B cell (primary cell): ENCODE measurements around the gene LIN52. TPM values are rescaled to one million over a fixed set of nuclear protein-coding genes. Genes with fewer than 3 reads are reported as not detected.

Source experiments
- ATAC-seq: fragments of 200-7000 bp; cut with Tn5 transposase; one replicate; pipeline ENCODE4 v1.10.0; 2021; ENCODE audit warnings: low read depth, mild to moderate bottlenecking, moderate number of reproducible peaks, moderate library complexity
- CTCF ChIA-PET: fragments of 350-600 bp; sonication (Branson Sonifier 250); formaldehyde crosslinking; loops from one replicate; lab custom pipeline; 2021; ENCODE audit warnings: antibody characterized with exemption, inconsistent platforms; lab: Charles Lee
- POLR2A ChIA-PET: fragments of 350-600 bp; sonication (Branson Sonifier 250); formaldehyde crosslinking; loops from one replicate; lab custom pipeline; 2021; ENCODE audit warnings: antibody characterized with exemption; lab: Charles Lee
- DNase-seq: peaks from one replicate; pipeline ENCODE4 v3.0.0; 2013
- H2AFZ ChIP-seq: 2 replicates; pipeline ENCODE4 v1.6.1; 2012; ENCODE audit warnings: mild to moderate bottlenecking, low read depth, low read length; ENCODE audit not compliant: insufficient read depth, poor library complexity, severe bottlenecking
- H3K27ac ChIP-seq, 2 donors: 1 replicate in 1 of 2; 2 replicates in 1 of 2; pipeline ENCODE4 v1.5.1; 2012 to 2013; ENCODE audit warnings: low read length in 2 of 2, mild to moderate bottlenecking in 2 of 2, moderate library complexity in 1 of 2
- H3K27me3 ChIP-seq, 4 experiments: fragments of 200-600 bp in 1 of 4; sonication (generic) in 1 of 4; replicated peaks in 1 of 4; 1 replicate in 2 of 4; 2 replicates in 2 of 4; pipeline versions ENCODE4 v1.6.1 to v1.7.0; 2013 to 2016; ENCODE audit warnings: low read length in 3 of 4, mild to moderate bottlenecking in 2 of 4, mixed read lengths in 1 of 4, moderate library complexity in 1 of 4; ENCODE audit not compliant: insufficient read depth in 4 of 4, control insufficient read depth in 3 of 4; ENCODE audit errors: control extremely low read depth in 1 of 4
- H3K36me3 ChIP-seq, 2 experiments: replicated peaks in 1 of 2; 1 replicate in 1 of 2; 2 replicates in 1 of 2; pipeline versions ENCODE4 v1.6.1 to v1.7.1; 2013; ENCODE audit warnings: low read length in 1 of 2; ENCODE audit not compliant: insufficient read depth in 2 of 2, control insufficient read depth in 1 of 2; ENCODE audit errors: control extremely low read depth in 1 of 2, extremely low read depth in 1 of 2
- H3K4me1 ChIP-seq, 2 donors: fragments of 200-600 bp in 1 of 2; sonication (generic) in 1 of 2; 1 replicate in 1 of 2; 2 replicates in 1 of 2; pipeline versions ENCODE4 v1.5.1 to v1.6.1; 2013 to 2017; ENCODE audit warnings: low read length in 2 of 2; ENCODE audit not compliant: control insufficient read depth in 2 of 2, insufficient read depth in 2 of 2
- H3K4me2 ChIP-seq: replicated peaks from 2 replicates; pipeline ENCODE3; 2012; ENCODE audit warnings: mild to moderate bottlenecking, low read depth, low read length; ENCODE audit not compliant: poor library complexity, severe bottlenecking
- H3K4me3 ChIP-seq, 5 experiments: fragments of 200-600 bp in 1 of 5; sonication (generic) in 1 of 5; 1 replicate in 3 of 5; 2 replicates in 2 of 5; pipeline versions ENCODE4 v1.5.1 to v1.7.0; 2011 to 2016; ENCODE audit warnings: low read length in 4 of 5, mild to moderate bottlenecking in 4 of 5, low read depth in 2 of 5, control low read depth in 1 of 5, moderate library complexity in 1 of 5; ENCODE audit not compliant: insufficient read depth in 1 of 5; ENCODE audit errors: control extremely low read depth in 1 of 5, extremely low read depth in 1 of 5
- H3K79me2 ChIP-seq: fragments of 200-600 bp; sonication (generic); one replicate; pipeline ENCODE4 v1.6.0; 2016; ENCODE audit warnings: low read length; ENCODE audit not compliant: control insufficient read depth, insufficient read depth
- H3K9ac ChIP-seq: fragments of 200-600 bp; sonication (generic); 2 replicates; pipeline ENCODE4 v1.6.1; 2017; ENCODE audit warnings: mild to moderate bottlenecking, low read length, moderate library complexity
- H3K9me3 ChIP-seq, 3 donors: one replicate each; pipeline versions ENCODE4 v1.6.1 to v1.7.1; 2013; ENCODE audit warnings: low read length in 2 of 3; ENCODE audit not compliant: control insufficient read depth in 2 of 3, insufficient read depth in 1 of 3; ENCODE audit errors: control extremely low read depth in 1 of 3
- H4K20me1 ChIP-seq: 2 replicates; pipeline ENCODE4 v1.6.0; 2012; ENCODE audit warnings: mild to moderate bottlenecking, low read length; ENCODE audit not compliant: insufficient read depth, control insufficient read depth, poor library complexity, severe bottlenecking
- H3K27ac Mint-ChIP-seq: one replicate; pipeline ENCODE4 v1.8.0; 2021; ENCODE audit warnings: mixed read lengths
- H3K27me3 Mint-ChIP-seq: one replicate; pipeline ENCODE4 v1.8.0; 2021; ENCODE audit warnings: mixed read lengths
- H3K4me1 Mint-ChIP-seq: one replicate; pipeline ENCODE4 v1.8.0; 2021; ENCODE audit warnings: mixed read lengths
- H3K4me3 Mint-ChIP-seq: one replicate; pipeline ENCODE4 v1.8.0; 2021; ENCODE audit warnings: mixed read lengths
- H3K9me3 Mint-ChIP-seq: one replicate; pipeline ENCODE4 v1.8.0; 2022; ENCODE audit warnings: mixed read lengths; ENCODE audit not compliant: insufficient read depth
- EZH2 ChIP-seq: IDR thresholded peaks from 2 replicates; pipeline ENCODE4 v1.6.1; 2012; ENCODE audit warnings: borderline replicate concordance, low read depth, mild to moderate bottlenecking, moderate library complexity, low read length; ENCODE audit not compliant: insufficient read depth, poor library complexity, severe bottlenecking
- WGBS: methylation state at CpG from one replicate; pipeline ENCODE4 v1.1.5; 2013; ENCODE audit warnings: missing lambda C conversion rate; ENCODE audit not compliant: insufficient coverage; 5-methylcytosine and 5-hydroxymethylcytosine counted together
- intact Hi-C: fragments of 100-400 bp; cut with micrococcal nuclease; formaldehyde crosslinking; loops from one replicate; pipeline ENCODE4 v1.10.0; 2022
- polyA plus RNA-seq: library from polyadenylated mRNA; depleted of rRNA; stranded (reverse); fragments of >200 nt; gene quantifications from 2 replicates; pipeline ENCODE4 v1.2.3, GENCODE V29; 2012
- total RNA-seq, 2 donors: library from RNA; stranded (reverse); fragments of 120-200 nt in 1 of 2; gene quantifications; 1 replicate in 1 of 2; 2 replicates in 1 of 2; pipeline versions ENCODE4 v1.2.3 to v1.2.4, GENCODE V29; 2013 to 2022
- TF ChIP-seq, protein P1 (sequence below): fragments of 200-600 bp; IDR thresholded peaks from one replicate; pipeline ENCODE4 v1.8.0; 2022; ENCODE audit warnings: antibody characterized with exemption, mild to moderate bottlenecking

LIN52 gene
- total and polyA plus RNA-seq, 2 donors (not counting 1 experiment from before 2014, with no cell fraction given): 3.9 to 13.1 TPM

DNA sequence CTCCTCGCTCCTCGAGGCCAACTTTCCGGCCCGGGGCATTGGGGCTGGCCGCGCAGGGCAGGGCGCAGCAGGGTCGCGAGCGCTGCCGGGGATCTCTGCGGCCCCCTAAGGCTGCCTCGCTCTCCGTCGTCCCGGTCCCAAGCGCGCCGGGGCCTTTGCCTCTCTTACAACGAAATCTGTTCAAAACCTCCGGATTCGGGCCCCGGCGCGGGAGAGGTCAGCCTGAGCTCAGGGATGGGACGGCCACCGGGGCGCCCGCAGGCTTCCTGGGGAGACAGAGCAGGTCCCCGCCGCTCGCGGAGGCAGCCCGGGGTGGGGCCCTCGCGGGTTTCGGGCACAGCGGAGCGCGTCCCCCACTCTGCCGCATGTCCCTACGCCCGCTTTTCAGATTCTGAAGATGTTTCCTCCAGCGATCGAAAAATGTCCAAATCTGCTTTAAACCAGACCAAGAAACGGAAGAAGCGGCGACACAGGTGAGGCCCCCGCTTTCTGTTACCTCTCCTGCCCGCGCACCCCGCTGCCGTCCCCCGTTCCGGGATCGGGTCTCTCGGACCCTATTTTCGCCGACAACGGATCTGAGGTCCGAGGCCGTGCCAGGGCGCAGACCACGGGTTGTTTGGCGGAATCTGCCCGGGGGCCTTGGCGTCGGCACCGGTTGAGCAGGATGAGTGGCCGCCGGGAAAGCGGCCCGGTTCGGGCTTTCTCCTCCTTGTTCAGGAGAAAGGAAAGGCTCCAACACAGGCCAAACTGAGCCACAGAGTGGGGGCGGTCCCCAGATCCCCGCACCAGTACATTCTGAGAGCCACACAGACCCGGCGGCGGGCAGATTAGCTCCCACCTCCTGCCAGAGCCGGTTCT, 156.3 kb downstream of the LIN52 start:
- peak overlapping the region; percentile 55 for H3K9ac ChIP-seq
- intact Hi-C loops: no loop called here
- Mint-ChIP-seq H3K4me1 (peaks cover 25% of the 10 kb centered on the region), H3K27me3 (peaks cover 67% of the 10 kb centered on the region), H3K27ac (no peak overlapping the region), H3K9me3 (no peaks in the 10 kb centered on the region), H3K4me3 (peak overlapping the region; percentile 73)
- H3K27ac ChIP-seq: no peak overlapping the region
- H2AFZ ChIP-seq: peak overlapping the region; percentile 51
- H3K4me1 ChIP-seq: peaks cover 27 to 32% of the 10 kb centered on the region in 2 donors
- TF ChIP-seq, protein P1, sequence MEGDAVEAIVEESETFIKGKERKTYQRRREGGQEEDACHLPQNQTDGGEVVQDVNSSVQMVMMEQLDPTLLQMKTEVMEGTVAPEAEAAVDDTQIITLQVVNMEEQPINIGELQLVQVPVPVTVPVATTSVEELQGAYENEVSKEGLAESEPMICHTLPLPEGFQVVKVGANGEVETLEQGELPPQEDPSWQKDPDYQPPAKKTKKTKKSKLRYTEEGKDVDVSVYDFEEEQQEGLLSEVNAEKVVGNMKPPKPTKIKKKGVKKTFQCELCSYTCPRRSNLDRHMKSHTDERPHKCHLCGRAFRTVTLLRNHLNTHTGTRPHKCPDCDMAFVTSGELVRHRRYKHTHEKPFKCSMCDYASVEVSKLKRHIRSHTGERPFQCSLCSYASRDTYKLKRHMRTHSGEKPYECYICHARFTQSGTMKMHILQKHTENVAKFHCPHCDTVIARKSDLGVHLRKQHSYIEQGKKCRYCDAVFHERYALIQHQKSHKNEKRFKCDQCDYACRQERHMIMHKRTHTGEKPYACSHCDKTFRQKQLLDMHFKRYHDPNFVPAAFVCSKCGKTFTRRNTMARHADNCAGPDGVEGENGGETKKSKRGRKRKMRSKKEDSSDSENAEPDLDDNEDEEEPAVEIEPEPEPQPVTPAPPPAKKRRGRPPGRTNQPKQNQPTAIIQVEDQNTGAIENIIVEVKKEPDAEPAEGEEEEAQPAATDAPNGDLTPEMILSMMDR: no peak
- peak; percentile 94 for TF ChIP-seq EZH2
- ATAC-seq: peak; percentile 28
- H3K79me2 ChIP-seq: no peaks in the 10 kb centered on the region
- no peaks in the 10 kb centered on the region for H3K36me3 ChIP-seq
- POLR2A ChIA-PET: no interaction called here
- H3K4me2 ChIP-seq: peak overlapping the region; percentile 83
- peak; percentile 59 for DNase-seq
- CTCF ChIA-PET: interaction anchor here (1.2 kb wide), 1 partner anchor 10 kb away, joined by 5 read pairs; no protein-coding TSS in a partner anchor
- peak overlapping the region in 4 of 5 experiments; percentile 1 to 60 (median 26) for H3K4me3 ChIP-seq
- peaks cover 0 to 21% (median 0%) of the 10 kb centered on the region in 3 donors for H3K9me3 ChIP-seq
- peaks cover 2 to 91% (median 59%) of the 10 kb centered on the region in 4 experiments for H3K27me3 ChIP-seq
- 5% methylated on average over 79 of the region's 80 CpGs for WGBS
- H4K20me1 ChIP-seq: no peaks in the 10 kb centered on the region

DNA sequence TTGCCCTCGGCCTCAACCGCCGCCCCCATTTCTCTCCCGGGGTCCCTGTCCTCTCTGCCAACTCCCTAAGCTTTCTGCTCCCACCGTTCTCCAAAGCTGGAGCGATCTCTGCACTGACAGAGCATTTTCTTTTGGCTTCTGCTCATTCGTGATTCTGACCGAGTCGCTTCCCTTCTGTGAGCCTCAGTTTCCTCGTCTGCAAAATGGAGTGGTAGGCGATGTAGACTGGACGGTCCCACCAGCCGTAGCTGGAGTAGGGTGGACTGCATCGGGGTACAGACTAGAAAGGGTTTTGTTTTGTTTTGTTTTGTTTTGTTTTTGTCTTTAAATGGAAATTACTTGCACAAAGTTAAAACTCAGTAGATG, 156.9 kb downstream of the LIN52 start:
- Histone ChIP-seq H3K36me3 (no peaks in the 10 kb centered on the region), H2AFZ (peak overlapping the region; percentile 51), H3K27me3 (peaks cover 2 to 95% (median 61%) of the 10 kb centered on the region in 4 experiments), H3K4me3 (peak overlapping the region in 3 of 5 experiments; percentile 1 to 60 (median 42)), H3K27ac (no peak overlapping the region), H3K79me2 (no peaks in the 10 kb centered on the region), H3K4me1 (peaks cover 27 to 32% of the 10 kb centered on the region in 2 donors), H4K20me1 (no peaks in the 10 kb centered on the region), H3K9ac (peak overlapping the region; percentile 55), H3K9me3 (peaks cover 0 to 21% (median 0%) of the 10 kb centered on the region in 3 donors), H3K4me2 (peak overlapping the region; percentile 83)
- Mint-ChIP-seq H3K9me3 (no peaks in the 10 kb centered on the region), H3K27ac (no peak overlapping the region), H3K4me1 (peaks cover 25% of the 10 kb centered on the region), H3K4me3 (peak overlapping the region; percentile 73), H3K27me3 (peaks cover 70% of the 10 kb centered on the region)
- POLR2A ChIA-PET: no interaction called here
- TF ChIP-seq EZH2: no peak
- TF ChIP-seq, protein P1: no peak
- DNase-seq (no peak), ATAC-seq (no peak)
- intact Hi-C loops: no loop called here
- CTCF ChIA-PET: interaction anchor here (1.2 kb wide), 2 partner anchors 10 to 12 kb away, joined by 4 to 5 read pairs; no protein-coding TSS in a partner anchor
- WGBS: 10% methylated on average over 10 of the region's 14 CpGs
